Mucosa of stomach (tissue), 1 donor: ENCODE results near the gene CSNK1G1.
"Not testable (repeated sequence)": the region's sequence is repeated elsewhere in the genome, so short reads cannot be mapped to it uniquely, and the experiment has no call there.

ENCODE experiments used
- H3K27me3 ChIP-seq: one replicate; pipeline ENCODE4 v1.7.0; 2013; ENCODE audit warnings: mild to moderate bottlenecking, low read length; ENCODE audit not compliant: control insufficient read depth, insufficient read depth
- H3K36me3 ChIP-seq: one replicate; pipeline ENCODE4 v1.7.0; 2013; ENCODE audit warnings: low read length; ENCODE audit not compliant: control insufficient read depth, insufficient read depth
- H3K4me1 ChIP-seq: one replicate; pipeline ENCODE4 v1.7.0; 2013; ENCODE audit warnings: mild to moderate bottlenecking, low read length; ENCODE audit not compliant: control insufficient read depth, insufficient read depth
- H3K4me3 ChIP-seq: one replicate; pipeline ENCODE4 v1.7.0; 2013; ENCODE audit warnings: low read length
- H3K9ac ChIP-seq: one replicate; pipeline ENCODE4 v1.7.0; 2013; ENCODE audit warnings: mild to moderate bottlenecking, low read length, moderate library complexity
- H3K9me3 ChIP-seq: one replicate; pipeline ENCODE4 v1.7.0; 2013; ENCODE audit warnings: mild to moderate bottlenecking, low read length, moderate library complexity; ENCODE audit not compliant: control insufficient read depth
- donor health status: Pancreatic carcinoma.

CSNK1G1 gene

DNA sequence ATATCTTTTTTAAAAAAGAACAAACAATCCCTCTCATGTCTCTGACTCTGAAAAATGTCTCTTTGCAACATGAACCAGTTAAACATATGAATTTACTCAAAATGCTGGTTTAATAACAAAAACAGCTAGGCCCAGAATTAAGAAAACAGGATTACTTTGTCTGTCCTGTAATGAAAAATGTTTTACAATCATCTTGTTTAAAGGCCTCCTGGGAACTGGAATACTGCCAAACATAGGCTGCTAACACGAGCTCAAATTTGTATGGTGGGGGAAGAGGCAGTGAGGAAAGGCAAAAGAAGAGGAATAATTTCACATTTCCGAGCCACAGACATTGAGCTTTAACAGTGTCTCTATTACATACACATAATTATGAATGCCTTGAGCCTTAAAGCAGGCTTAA is 131.5 kb downstream of the CSNK1G1 start:
- Histone ChIP-seq H3K27me3 (no peaks in the 10 kb centered on the region), H3K4me3 (no peak overlapping the region), H3K36me3 (no peaks in the 10 kb centered on the region), H3K9ac (no peak overlapping the region), H3K4me1 (no peaks in the 10 kb centered on the region), H3K9me3 (no peaks in the 10 kb centered on the region)

DNA sequence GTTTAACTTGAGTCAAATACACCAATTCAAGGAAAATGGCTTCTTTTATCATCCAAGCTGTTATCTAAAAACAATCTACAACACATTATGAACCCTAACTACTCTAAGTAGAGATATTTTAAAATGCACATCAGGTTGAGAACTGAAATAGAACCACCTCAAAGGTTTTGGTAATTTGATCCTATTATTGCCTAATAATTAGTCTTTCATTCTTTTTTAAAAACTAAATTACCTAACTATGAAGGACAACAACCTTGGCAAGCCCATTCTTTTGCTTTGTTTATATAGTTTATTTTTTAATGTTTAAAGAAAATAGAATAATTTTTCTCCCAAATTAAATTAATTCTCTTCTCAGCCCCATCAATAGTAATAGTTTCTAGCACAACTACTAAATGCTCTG is 132.1 kb downstream of the CSNK1G1 start:
- no peaks in the 10 kb centered on the region for H3K27me3 ChIP-seq
- H3K9ac ChIP-seq, result no peak overlapping the region
- H3K4me3 ChIP-seq, result no peak overlapping the region
- H3K36me3 ChIP-seq, result no peaks in the 10 kb centered on the region
- no peaks in the 10 kb centered on the region for H3K9me3 ChIP-seq
- H3K4me1 ChIP-seq, result no peaks in the 10 kb centered on the region

DNA sequence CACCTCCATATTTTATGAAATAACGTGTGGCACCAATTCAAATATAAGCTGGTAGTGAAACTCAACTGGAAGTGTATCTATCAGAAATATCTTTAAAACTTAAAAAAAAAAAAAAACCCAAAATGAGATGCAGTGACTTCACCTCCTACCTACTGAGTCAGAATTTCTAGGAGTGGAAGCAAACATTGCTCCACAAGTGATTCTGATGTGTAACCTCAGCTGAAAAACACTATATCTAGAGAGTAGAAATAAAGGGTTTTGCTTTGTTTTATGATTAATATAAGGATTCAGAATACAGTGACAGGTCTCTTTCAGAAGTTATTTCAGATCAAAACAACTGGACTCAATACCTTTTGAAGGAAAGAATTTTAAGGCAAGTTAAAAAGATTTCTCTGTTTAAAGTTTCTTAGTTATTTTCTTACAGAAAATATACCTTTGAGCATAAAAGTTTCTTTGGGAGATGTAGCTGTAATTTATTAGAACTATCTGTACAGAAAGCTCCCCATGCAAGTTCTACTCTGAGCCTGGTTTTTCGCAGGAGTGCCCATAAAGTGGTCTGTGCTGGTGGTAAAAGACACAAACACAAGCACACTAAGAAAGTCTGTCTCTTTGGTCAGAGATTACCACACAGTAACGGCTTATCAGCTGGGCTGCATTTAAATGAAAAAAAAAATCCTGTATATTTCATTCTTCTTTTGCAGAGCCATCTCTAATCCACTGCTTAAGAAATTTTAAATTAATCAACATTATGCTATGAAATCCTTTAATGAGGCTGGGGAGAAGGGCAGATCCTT is 133.2 kb downstream of the CSNK1G1 start:
- Histone ChIP-seq H3K36me3 (no peaks in the 10 kb centered on the region), H3K4me3 (no peak overlapping the region), H3K9ac (no peak overlapping the region), H3K4me1 (no peaks in the 10 kb centered on the region), H3K27me3 (no peaks in the 10 kb centered on the region), H3K9me3 (no peaks in the 10 kb centered on the region)

DNA sequence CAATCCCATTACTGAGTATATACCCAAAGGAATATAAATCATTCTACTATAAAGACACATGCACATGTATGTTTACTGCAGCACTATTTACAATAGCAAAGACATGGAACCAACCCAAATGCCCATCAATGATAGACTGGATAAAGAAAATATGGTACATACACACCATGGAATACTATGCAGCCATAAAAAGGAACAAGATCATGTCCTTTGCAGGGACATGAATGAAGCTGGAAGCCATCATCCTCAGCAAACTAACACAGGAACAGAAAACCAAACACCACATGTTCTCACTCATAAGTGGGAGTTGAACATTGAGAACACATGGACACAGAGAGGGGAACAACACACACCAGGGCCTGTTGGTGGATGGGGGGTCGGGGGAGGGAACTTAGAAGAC is 134.1 kb downstream of the CSNK1G1 start:
- H3K4me1 ChIP-seq, H3K9me3 ChIP-seq, H3K9ac ChIP-seq, H3K4me3 ChIP-seq, H3K36me3 ChIP-seq, H3K27me3 ChIP-seq: not testable (repeated sequence)

DNA sequence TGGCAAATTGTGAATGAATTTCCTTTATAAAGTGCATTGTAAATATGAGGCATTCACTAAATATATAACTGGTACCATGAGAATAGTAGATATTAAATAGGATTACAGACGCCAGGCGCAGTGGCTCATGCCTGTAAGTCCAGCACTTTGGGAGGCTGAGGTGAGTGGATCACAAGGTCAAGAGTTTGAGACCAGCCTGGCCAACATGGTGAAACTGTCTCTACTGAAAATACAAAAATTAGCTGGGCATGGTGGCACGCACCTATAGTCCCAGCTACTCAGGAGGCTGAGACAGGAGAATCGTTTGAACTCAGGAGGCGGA is 138.6 kb downstream of the CSNK1G1 start:
- H3K4me1 ChIP-seq, H3K4me3 ChIP-seq, H3K9ac ChIP-seq, H3K36me3 ChIP-seq, H3K9me3 ChIP-seq, H3K27me3 ChIP-seq: not testable (repeated sequence)

DNA sequence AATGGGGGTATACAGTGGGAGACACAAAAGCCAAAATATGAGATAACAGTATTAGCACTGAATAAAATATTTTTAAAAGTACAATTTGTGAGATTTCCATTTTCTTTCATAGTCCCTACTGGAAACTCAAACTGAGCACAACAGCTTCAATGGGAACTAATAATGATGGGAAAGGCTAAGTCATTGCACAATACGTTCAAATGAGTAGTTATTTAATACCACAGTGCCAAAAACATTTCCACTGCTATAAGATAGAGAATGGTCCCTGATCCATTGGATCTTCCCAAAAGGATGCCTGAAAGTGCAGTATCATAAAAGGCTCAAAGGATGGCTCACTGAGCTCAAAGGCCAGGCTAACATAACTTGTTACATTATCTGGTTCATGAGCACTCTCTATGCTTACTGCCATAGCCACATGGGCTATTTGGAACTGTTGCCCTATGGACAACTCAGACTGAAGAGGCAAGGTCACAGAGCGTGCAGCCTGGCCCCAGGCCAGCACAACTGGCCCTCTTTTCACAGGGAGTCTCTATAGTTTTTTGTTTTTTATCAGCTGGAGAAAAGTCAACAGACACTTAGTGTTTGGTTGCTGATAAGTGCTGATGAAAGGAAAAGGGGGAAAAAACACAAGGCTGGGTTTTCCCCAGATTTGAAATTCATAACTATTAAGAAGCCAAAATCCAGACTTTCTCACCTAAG is 139.1 kb downstream of the CSNK1G1 start:
- Histone ChIP-seq H3K36me3 (no peaks in the 10 kb centered on the region), H3K27me3 (no peaks in the 10 kb centered on the region), H3K9ac (no peak overlapping the region), H3K4me1 (peaks cover 4% of the 10 kb centered on the region), H3K9me3 (no peaks in the 10 kb centered on the region), H3K4me3 (no peak overlapping the region)

DNA sequence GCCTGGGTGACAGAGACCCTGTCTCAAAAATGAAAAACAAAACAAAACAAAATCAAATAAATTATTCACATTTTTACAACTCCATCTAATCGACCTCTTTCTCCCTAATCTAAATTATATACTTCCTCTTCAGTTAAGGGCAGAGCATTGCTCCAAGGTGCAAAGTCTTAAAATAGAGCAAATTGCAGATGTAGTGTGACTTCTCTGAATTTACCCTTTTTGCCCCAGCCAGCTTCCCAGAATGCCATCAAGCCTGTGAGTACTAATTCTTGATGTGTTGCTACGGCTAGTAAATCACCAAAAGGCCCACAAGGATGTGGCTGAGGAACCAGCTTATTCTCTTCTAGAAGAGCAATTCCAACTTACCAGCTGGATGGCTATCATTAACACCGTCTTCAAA is 139.8 kb downstream of the CSNK1G1 start:
- no peaks in the 10 kb centered on the region for H3K9me3 ChIP-seq
- no peaks in the 10 kb centered on the region for H3K27me3 ChIP-seq
- no peak overlapping the region for H3K9ac ChIP-seq
- H3K4me3 ChIP-seq, result no peak overlapping the region
- peaks cover 4% of the 10 kb centered on the region for H3K4me1 ChIP-seq
- no peaks in the 10 kb centered on the region for H3K36me3 ChIP-seq

DNA sequence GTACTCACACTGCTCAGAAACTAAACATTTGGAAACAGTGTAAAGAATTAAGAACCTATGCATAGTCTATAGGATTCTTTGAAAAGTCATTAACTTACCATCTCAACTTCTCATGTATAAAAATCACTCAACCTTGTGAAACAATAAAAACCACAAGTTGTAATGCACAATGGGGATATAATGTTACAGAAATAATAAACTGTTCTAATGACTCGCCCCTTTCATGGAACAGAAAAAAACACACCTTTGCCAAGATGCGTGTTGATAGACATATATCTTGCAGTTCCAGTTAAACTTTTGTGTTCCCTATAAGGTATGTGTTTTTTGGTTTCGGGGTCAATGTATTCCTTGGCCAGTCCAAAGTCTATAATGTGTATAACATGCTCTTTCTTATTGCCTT is 142.3 kb downstream of the CSNK1G1 start:
- Histone ChIP-seq H3K27me3 (no peaks in the 10 kb centered on the region), H3K9ac (no peak overlapping the region), H3K4me1 (peaks cover 4% of the 10 kb centered on the region), H3K36me3 (no peaks in the 10 kb centered on the region), H3K4me3 (no peak overlapping the region), H3K9me3 (no peaks in the 10 kb centered on the region)

DNA sequence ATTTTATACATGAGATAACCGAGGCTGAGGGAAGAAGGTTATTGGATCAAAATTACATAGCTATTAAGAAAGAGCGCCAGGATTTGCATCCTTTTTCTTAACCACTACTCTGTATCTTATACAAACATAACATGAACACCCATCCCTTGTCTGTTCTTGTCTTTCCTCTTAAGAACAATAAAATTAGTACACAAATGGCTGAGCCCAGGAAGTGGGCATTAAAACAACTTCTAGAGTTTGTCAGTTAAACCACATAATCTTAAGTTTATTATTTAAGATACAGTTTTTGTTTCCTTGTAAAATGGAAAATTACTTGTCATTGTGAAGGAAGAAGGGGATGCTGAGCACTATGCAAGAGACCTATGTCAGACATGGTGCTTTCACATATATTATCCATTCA is 144.3 kb downstream of the CSNK1G1 start:
- no peak overlapping the region for H3K9ac ChIP-seq
- no peaks in the 10 kb centered on the region for H3K27me3 ChIP-seq
- H3K4me3 ChIP-seq, result no peak overlapping the region
- no peaks in the 10 kb centered on the region for H3K9me3 ChIP-seq
- H3K4me1 ChIP-seq, result no peaks in the 10 kb centered on the region
- no peaks in the 10 kb centered on the region for H3K36me3 ChIP-seq

DNA sequence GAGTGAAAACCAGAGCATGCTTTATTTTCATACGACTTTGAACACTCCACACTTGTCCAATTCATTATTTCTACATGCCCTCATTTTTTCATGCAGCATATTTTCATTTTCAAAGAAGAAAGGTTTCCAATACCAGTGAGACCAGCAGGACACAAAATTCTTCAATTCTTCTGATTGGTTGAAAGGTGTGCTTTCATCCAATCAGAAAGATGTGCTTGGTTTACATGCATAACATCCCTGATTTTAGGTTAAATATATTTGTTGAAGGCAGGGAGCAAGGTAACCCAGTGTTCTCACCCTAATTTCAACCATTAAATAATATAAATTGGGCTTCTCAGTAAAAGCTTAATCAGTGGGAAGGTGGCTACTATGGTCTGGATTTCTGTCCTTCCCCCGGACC is 145.6 kb downstream of the CSNK1G1 start:
- Histone ChIP-seq H3K4me1 (no peaks in the 10 kb centered on the region), H3K36me3 (no peaks in the 10 kb centered on the region), H3K9me3 (no peaks in the 10 kb centered on the region), H3K9ac (no peak overlapping the region), H3K4me3 (no peak overlapping the region), H3K27me3 (no peaks in the 10 kb centered on the region)

DNA sequence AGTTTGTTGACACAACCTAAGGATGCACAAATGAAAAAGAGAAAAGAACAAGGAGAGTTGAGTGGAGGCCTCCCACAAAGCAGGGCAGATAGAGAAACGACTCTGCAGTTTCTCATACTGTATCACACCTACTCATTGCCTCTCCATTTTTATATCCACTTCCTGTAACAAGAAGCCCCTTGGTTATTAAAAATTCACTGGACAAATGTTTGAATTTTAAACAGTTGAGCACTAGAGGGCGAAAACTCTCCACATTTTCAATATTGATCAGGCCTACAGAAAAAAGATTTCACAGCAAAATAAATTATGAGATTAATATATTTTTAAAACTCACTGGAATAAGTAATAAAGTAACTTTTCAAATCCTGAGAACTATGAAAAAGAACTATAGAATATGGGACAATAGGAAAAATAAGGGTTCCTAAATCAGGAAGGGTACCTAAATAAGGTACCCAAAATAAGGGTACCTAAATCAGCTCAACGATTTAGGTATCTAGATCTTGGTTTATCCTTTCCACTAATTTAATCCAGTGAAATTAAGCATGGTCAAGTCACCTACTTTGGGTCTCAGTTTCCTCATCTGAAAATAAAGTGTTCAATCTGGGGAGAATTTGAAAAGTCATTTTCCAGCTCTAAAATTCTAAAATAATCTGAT is 146.2 kb downstream of the CSNK1G1 start:
- H3K36me3 ChIP-seq, result no peaks in the 10 kb centered on the region
- no peaks in the 10 kb centered on the region for H3K27me3 ChIP-seq
- H3K4me3 ChIP-seq, result no peak overlapping the region
- no peaks in the 10 kb centered on the region for H3K9me3 ChIP-seq
- H3K4me1 ChIP-seq, result no peaks in the 10 kb centered on the region
- no peak overlapping the region for H3K9ac ChIP-seq

DNA sequence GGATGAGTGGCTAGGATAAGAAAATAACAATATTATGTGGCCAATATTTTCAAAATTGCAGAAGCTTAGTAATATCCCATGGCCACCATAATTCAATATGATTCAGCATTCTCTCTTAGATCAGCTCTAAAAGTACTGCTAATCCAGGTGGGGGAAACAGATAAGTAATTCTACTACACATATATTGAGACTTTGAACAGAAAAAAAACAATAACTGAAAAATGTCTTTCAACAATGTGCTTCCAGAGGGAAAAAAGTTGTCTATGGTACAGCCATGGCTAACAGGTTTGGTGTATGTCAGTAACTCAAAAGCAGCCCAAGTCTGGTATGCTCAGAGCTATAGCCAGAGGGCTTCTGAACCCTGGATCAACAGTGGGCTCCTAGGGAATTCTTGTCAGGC is 150.8 kb downstream of the CSNK1G1 start:
- no peak overlapping the region for H3K9ac ChIP-seq
- no peaks in the 10 kb centered on the region for H3K27me3 ChIP-seq
- H3K4me1 ChIP-seq, result no peaks in the 10 kb centered on the region
- H3K36me3 ChIP-seq, result no peaks in the 10 kb centered on the region
- no peaks in the 10 kb centered on the region for H3K9me3 ChIP-seq
- H3K4me3 ChIP-seq, result no peak overlapping the region
